ENCODE data around the gene ELF3. TPM values are rescaled to one million over a fixed set of nuclear protein-coding genes. Genes with fewer than 3 reads are reported as not detected.
A peak's percentile ranks its signal among the peaks of the same experiment; 100 is the strongest.

ELF3 gene
- total and polyA plus RNA-seq, 2 of the 13 experiments (the other 11 are each of a cell fraction or from before 2014, with no cell fraction given): 11.5 to 55.1 TPM

DNA sequence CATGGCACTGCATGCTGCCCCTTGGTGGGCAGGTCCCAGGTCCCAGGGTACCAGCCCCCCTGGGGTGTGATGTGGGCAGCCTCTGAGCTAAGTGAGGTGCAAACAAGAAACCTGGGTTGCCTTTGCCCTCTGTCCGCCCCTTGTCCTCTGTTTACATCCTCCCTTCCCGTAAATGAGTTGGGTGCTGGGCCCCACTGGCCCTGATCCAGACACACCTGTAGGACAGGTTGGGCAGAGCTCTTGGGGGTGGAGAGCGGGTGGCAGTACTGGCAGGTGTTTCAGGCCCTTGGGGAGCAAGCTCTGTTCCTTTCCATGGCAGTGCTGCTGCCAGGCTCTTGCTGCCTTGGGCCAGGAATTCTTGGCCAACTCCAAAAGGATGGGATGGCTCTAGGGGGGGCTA lies 35.8 kb downstream of the ELF3 start (continued):
- TF ChIP-seq, protein P1, sequence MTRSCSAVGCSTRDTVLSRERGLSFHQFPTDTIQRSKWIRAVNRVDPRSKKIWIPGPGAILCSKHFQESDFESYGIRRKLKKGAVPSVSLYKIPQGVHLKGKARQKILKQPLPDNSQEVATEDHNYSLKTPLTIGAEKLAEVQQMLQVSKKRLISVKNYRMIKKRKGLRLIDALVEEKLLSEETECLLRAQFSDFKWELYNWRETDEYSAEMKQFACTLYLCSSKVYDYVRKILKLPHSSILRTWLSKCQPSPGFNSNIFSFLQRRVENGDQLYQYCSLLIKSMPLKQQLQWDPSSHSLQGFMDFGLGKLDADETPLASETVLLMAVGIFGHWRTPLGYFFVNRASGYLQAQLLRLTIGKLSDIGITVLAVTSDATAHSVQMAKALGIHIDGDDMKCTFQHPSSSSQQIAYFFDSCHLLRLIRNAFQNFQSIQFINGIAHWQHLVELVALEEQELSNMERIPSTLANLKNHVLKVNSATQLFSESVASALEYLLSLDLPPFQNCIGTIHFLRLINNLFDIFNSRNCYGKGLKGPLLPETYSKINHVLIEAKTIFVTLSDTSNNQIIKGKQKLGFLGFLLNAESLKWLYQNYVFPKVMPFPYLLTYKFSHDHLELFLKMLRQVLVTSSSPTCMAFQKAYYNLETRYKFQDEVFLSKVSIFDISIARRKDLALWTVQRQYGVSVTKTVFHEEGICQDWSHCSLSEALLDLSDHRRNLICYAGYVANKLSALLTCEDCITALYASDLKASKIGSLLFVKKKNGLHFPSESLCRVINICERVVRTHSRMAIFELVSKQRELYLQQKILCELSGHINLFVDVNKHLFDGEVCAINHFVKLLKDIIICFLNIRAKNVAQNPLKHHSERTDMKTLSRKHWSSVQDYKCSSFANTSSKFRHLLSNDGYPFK (CRISPR knock-in tag; IDR thresholded peaks at IDR 0.05; ENCODE audit: borderline replicate concordance): no peak
- no peak for TF ChIP-seq ZNF232 (CRISPR knock-in tag; IDR thresholded peaks at IDR 0.05; ENCODE audit: borderline replicate concordance)
- TF ChIP-seq HOXA3 (CRISPR knock-in tag; IDR thresholded peaks at IDR 0.05): no peak
- TF ChIP-seq, protein P2, sequence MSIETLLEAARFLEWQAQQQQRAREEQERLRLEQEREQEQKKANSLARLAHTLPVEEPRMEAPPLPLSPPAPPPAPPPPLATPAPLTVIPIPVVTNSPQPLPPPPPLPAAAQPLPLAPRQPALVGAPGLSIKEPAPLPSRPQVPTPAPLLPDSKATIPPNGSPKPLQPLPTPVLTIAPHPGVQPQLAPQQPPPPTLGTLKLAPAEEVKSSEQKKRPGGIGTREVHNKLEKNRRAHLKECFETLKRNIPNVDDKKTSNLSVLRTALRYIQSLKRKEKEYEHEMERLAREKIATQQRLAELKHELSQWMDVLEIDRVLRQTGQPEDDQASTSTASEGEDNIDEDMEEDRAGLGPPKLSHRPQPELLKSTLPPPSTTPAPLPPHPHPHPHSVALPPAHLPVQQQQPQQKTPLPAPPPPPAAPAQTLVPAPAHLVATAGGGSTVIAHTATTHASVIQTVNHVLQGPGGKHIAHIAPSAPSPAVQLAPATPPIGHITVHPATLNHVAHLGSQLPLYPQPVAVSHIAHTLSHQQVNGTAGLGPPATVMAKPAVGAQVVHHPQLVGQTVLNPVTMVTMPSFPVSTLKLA (IDR thresholded peaks at IDR 0.05): no peak
- TF ChIP-seq TCF7L2 (IDR thresholded peaks at IDR 0.05; ENCODE audit: low read depth, low read length): no peak
- TF ChIP-seq MEF2D (CRISPR knock-in tag; IDR thresholded peaks at IDR 0.05): peak; percentile 22; the same call in 1 of the 2 replicates
- TF ChIP-seq, protein P3, sequence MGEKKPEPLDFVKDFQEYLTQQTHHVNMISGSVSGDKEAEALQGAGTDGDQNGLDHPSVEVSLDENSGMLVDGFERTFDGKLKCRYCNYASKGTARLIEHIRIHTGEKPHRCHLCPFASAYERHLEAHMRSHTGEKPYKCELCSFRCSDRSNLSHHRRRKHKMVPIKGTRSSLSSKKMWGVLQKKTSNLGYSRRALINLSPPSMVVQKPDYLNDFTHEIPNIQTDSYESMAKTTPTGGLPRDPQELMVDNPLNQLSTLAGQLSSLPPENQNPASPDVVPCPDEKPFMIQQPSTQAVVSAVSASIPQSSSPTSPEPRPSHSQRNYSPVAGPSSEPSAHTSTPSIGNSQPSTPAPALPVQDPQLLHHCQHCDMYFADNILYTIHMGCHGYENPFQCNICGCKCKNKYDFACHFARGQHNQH (CRISPR knock-in tag; IDR thresholded peaks at IDR 0.05): peak; percentile 61; the same call in 1 of the 2 replicates
- TF ChIP-seq ETV5 (CRISPR knock-in tag; IDR thresholded peaks at IDR 0.05; ENCODE audit: borderline replicate concordance): peak; percentile 53; the same call in 1 of the 2 replicates
- TF ChIP-seq FOXP1 (IDR thresholded peaks at IDR 0.05): no peak
- peak; percentile 77 for TF ChIP-seq FOXP1 (CRISPR knock-in tag; IDR thresholded peaks at IDR 0.05)
- TF ChIP-seq SP5 (CRISPR knock-in tag; IDR thresholded peaks at IDR 0.05; ENCODE audit: borderline replicate concordance, low read depth): peak; percentile 65
- TF ChIP-seq TRIM24 (CRISPR knock-in tag; IDR thresholded peaks at IDR 0.05): 0 out of 2 replicates have a peak, but pooled peaks have one; percentile 35
- TF ChIP-seq FOXK1 (CRISPR knock-in tag; IDR thresholded peaks at IDR 0.05; ENCODE audit: borderline replicate concordance, low read depth): peak; percentile 60; the same call in 1 of the 2 replicates
- TF ChIP-seq, protein P4, sequence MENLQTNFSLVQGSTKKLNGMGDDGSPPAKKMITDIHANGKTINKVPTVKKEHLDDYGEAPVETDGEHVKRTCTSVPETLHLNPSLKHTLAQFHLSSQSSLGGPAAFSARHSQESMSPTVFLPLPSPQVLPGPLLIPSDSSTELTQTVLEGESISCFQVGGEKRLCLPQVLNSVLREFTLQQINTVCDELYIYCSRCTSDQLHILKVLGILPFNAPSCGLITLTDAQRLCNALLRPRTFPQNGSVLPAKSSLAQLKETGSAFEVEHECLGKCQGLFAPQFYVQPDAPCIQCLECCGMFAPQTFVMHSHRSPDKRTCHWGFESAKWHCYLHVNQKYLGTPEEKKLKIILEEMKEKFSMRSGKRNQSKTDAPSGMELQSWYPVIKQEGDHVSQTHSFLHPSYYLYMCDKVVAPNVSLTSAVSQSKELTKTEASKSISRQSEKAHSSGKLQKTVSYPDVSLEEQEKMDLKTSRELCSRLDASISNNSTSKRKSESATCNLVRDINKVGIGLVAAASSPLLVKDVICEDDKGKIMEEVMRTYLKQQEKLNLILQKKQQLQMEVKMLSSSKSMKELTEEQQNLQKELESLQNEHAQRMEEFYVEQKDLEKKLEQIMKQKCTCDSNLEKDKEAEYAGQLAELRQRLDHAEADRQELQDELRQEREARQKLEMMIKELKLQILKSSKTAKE (CRISPR knock-in tag; IDR thresholded peaks at IDR 0.05; ENCODE audit: borderline replicate concordance): peak; percentile 37; the same call in 1 of the 2 replicates
- TF ChIP-seq ZNF746 (CRISPR knock-in tag; IDR thresholded peaks at IDR 0.05): no peak
- TF ChIP-seq ELF4 (CRISPR knock-in tag; IDR thresholded peaks at IDR 0.05; ENCODE audit: borderline replicate concordance): no peak
- TF ChIP-seq JDP2 (CRISPR knock-in tag; IDR thresholded peaks at IDR 0.05; ENCODE audit: borderline replicate concordance): no peak
- TF ChIP-seq, protein P5, sequence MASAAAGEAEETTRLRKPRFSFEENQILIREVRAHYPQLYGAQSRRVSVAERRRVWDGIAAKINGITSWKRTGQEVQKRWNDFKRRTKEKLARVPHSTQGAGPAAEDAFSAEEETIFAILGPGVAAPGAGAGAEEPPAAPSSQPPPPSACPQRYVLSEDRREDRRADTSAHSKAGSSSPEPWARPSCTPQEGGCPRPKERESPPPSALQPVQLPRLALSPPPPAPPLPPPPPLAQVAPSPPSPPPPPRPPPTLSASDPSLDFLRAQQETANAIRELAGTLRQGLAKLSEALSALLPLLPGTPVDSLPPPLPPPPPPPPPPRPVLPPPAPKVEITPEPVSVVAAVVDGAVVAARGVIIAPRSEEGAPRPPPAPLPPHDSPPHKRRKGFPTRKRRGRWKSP (CRISPR knock-in tag; IDR thresholded peaks at IDR 0.05): no peak
- TF ChIP-seq, protein P6, sequence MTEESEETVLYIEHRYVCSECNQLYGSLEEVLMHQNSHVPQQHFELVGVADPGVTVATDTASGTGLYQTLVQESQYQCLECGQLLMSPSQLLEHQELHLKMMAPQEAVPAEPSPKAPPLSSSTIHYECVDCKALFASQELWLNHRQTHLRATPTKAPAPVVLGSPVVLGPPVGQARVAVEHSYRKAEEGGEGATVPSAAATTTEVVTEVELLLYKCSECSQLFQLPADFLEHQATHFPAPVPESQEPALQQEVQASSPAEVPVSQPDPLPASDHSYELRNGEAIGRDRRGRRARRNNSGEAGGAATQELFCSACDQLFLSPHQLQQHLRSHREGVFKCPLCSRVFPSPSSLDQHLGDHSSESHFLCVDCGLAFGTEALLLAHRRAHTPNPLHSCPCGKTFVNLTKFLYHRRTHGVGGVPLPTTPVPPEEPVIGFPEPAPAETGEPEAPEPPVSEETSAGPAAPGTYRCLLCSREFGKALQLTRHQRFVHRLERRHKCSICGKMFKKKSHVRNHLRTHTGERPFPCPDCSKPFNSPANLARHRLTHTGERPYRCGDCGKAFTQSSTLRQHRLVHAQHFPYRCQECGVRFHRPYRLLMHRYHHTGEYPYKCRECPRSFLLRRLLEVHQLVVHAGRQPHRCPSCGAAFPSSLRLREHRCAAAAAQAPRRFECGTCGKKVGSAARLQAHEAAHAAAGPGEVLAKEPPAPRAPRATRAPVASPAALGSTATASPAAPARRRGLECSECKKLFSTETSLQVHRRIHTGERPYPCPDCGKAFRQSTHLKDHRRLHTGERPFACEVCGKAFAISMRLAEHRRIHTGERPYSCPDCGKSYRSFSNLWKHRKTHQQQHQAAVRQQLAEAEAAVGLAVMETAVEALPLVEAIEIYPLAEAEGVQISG (CRISPR knock-in tag; IDR thresholded peaks at IDR 0.05): 0 out of 2 replicates have a peak, but pooled peaks have one; percentile 0
